ENCODE results near the gene SNAP25.

DNA sequence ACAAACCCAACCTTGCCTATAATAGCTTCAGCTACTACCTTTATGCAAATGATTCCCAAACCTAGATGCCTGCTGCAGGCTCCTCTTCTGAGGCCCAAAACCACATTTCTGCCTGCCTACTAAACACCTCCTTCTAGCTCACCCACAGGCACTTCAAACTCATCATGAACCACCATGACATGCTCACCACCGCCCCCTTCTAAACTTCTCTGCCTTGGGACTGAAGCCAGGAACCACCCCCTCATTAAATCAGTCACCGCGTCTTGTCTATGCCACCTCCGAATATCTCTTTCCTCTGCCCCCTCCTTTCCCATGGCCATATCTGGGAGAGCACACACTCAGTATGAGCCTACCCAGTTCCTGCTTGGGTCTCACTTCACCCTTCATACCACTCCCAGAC, 101.2 kb downstream of the SNAP25 start:
- TF ChIP-seq CTCF (IDR thresholded peaks at IDR 0.05 in 2 of 3, conservative IDR thresholded peaks at IDR 0.05 in 1 of 3; ENCODE audit: borderline replicate concordance in 1 of 3, insufficient read depth in 1 of 3, low read depth in 2 of 3, low read length in 2 of 3) (no peak), CEBPB (IDR thresholded peaks at IDR 0.05; ENCODE audit: low read depth) (no peak), YY1 (IDR thresholded peaks at IDR 0.05; ENCODE audit: extremely low read depth, insufficient replicate concordance, low read depth, low read length) (no peak), SP1 (IDR thresholded peaks at IDR 0.05; ENCODE audit: low read depth) (no peak), POLR2A (IDR thresholded peaks at IDR 0.05; ENCODE audit: borderline replicate concordance, extremely low read depth, insufficient read depth, insufficient read length) (no peak), EZH2phosphoT487 (IDR thresholded peaks at IDR 0.05; ENCODE audit: borderline replicate concordance) (no peak), ZNF274 (IDR thresholded peaks at IDR 0.05; ENCODE audit: low read depth, low read length) (no peak), POLR2AphosphoS5 (IDR thresholded peaks at IDR 0.05; ENCODE audit: low read depth, low read length) (no peak), ELF1 (IDR thresholded peaks at IDR 0.05; ENCODE audit: borderline replicate concordance, low read depth) (no peak), EZH2 (IDR thresholded peaks at IDR 0.05) (no peak)
- TF ChIP-seq, protein P1, sequence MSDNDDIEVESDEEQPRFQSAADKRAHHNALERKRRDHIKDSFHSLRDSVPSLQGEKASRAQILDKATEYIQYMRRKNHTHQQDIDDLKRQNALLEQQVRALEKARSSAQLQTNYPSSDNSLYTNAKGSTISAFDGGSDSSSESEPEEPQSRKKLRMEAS (IDR thresholded peaks at IDR 0.05) = no peak
- TF ChIP-seq, protein P2, sequence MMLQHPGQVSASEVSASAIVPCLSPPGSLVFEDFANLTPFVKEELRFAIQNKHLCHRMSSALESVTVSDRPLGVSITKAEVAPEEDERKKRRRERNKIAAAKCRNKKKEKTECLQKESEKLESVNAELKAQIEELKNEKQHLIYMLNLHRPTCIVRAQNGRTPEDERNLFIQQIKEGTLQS (IDR thresholded peaks at IDR 0.05) = no peak
